Activated CD8-positive, alpha-beta T cell treated with anti-CD3 and anti-CD28 coated beads, Interleukin-2, amount 10 ng/mL, durations not matched to agents 7 days and 5 days (primary cell): Measurements from ENCODE around the gene C11orf91. TPM values are rescaled to one million over a fixed set of nuclear protein-coding genes. Genes with fewer than 3 reads are reported as not detected.

Source experiments
- ATAC-seq: fragments of 150-1000 bp; cut with Tn5 transposase; one replicate; pipeline ENCODE4 v1.10.0; 2021; ENCODE audit warnings: moderate library complexity
- CTCF ChIA-PET: fragments of 350-600 bp; sonication (Branson Sonifier 250); formaldehyde crosslinking; loops from one replicate; lab custom pipeline; 2021; ENCODE audit warnings: antibody characterized with exemption; lab: Charles Lee
- POLR2A ChIA-PET: fragments of 350-600 bp; sonication (Branson Sonifier 250); formaldehyde crosslinking; loops from one replicate; lab custom pipeline; 2021; ENCODE audit warnings: antibody characterized with exemption; lab: Charles Lee
- DNase-seq: peaks from one replicate; pipeline ENCODE4 v3.0.0-alpha.2; 2020
- H3K27ac Mint-ChIP-seq: one replicate; pipeline ENCODE4 v1.8.0; 2021; ENCODE audit warnings: mild to moderate bottlenecking, mixed read lengths
- H3K27me3 Mint-ChIP-seq: one replicate; pipeline ENCODE4 v1.8.0; 2021; ENCODE audit warnings: low read depth, mixed read lengths
- H3K36me3 Mint-ChIP-seq: one replicate; pipeline ENCODE4 v1.8.0; 2021; ENCODE audit warnings: low read depth, mixed read lengths
- H3K4me1 Mint-ChIP-seq: one replicate; pipeline ENCODE4 v1.8.0; 2021; ENCODE audit warnings: low read depth, mixed read lengths
- H3K4me3 Mint-ChIP-seq: one replicate; pipeline ENCODE4 v1.8.0; 2021; ENCODE audit warnings: mild to moderate bottlenecking, mixed read lengths
- H3K9me3 Mint-ChIP-seq: one replicate; pipeline ENCODE4 v1.8.0; 2022; ENCODE audit warnings: mixed read lengths; ENCODE audit not compliant: insufficient read depth
- total RNA-seq, 2 experiments: library from RNA; stranded (reverse); gene quantifications; one replicate each; pipeline ENCODE4 v1.2.3, GENCODE V29; 2021

The C11orf91 gene
- total RNA-seq, 2 experiments from 2014 or later = not detected

DNA sequence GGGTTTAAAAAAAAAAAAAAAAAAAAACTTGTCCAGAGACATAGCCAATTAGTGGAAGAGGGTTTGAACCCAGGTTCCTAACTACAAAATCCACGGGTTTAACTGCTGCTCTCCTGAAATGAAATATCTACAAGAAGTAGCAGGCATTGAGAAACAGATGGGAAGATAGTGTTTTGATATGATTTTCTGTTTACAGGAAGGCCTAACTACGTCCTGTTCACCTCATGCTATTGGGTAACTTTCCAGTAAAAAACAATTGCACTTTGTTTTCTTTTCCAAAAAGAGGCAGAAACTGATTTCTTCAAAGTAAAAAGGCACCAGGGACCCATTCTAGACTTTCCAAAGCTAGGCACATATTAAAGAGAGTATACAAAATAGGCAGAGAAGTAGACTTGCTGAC is 5.9 kb upstream of the C11orf91 start:
- DNase-seq = no peak
- no peak overlapping the region for H3K27ac Mint-ChIP-seq
- peaks cover 2% of the 10 kb centered on the region for H3K27me3 Mint-ChIP-seq
- peaks cover 12% of the 10 kb centered on the region for H3K4me1 Mint-ChIP-seq
- H3K36me3 Mint-ChIP-seq = peaks cover 3% of the 10 kb centered on the region
- no peak overlapping the region for H3K4me3 Mint-ChIP-seq
- H3K9me3 Mint-ChIP-seq = no peaks in the 10 kb centered on the region
- CTCF ChIA-PET = interaction anchor here (1.9 to 3.2 kb wide), 2 partner anchors 10 to 36 kb away, joined by 11 to 12 read pairs; no protein-coding TSS in a partner anchor
- ATAC-seq = no peak
- POLR2A ChIA-PET = no interaction called here

DNA sequence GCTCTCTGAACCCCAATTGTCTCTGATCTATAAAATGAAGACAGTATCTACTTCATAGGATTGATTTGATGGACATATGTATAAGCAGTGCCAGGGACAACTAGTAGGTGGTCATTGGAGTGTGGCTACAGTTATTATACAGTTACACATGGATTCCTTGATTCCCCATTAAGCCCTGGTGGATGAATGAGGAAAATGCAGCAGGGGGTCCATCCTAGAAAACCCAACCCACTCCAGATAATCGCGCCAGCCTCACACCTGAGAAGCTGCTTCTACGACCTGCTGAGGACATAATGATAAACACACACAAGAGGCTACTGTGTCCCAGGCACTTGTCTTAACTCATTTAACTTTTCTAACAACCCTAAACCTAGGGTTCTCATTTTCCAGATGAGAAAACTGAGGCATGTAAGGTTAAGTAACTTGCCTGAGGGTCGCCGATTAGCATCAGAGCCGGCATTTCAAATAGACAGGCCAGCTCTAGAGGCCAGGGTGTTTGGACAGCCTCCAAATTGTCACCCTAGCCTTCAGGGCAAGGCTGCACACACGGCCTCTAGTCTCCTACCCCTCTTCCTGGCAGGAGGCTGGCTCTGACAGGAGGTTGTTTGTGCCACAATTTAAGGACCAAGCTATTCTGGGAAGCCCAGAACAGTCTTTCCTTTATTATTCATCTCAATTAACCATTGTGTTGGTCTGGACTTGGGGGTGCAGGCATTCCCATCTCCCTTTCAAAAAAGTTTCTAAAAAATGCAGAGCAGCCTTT is 3.8 kb upstream of the C11orf91 start:
- H3K36me3 Mint-ChIP-seq = peaks cover 3% of the 10 kb centered on the region
- H3K27ac Mint-ChIP-seq = no peak overlapping the region
- peaks cover 2% of the 10 kb centered on the region for H3K27me3 Mint-ChIP-seq
- ChIA-PET POLR2A (no interaction called here), CTCF (interaction anchor here (0.8 to 2.2 kb wide), 2 partner anchors 12 to 38 kb away, joined by 4 to 8 read pairs; no protein-coding TSS in a partner anchor)
- no peak for DNase-seq
- no peak for ATAC-seq
- H3K9me3 Mint-ChIP-seq = no peaks in the 10 kb centered on the region
- H3K4me1 Mint-ChIP-seq = peaks cover 25% of the 10 kb centered on the region
- H3K4me3 Mint-ChIP-seq = no peak overlapping the region

DNA sequence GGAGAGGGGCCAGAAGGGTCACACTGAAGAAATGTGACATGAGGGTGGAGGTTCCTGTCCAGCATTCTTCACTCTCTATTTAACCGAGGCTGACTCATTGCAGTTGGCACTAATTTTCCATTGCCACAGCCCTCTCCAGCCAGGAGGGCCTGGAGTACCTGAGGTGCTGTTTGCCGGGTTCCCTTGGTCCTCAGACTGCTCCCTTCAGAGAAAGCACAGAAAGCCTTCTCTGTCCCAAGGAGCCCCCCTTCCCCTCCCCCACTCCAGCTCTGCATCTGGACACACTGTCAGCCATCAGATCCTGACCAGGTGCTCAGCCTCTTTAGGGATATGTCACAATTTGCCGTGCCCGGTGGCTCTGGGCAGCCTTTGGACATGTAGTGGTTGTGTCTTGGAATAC is 3.2 kb upstream of the C11orf91 start:
- H3K36me3 Mint-ChIP-seq = peaks cover 3% of the 10 kb centered on the region
- DNase-seq (no peak), ATAC-seq (no peak)
- ChIA-PET CTCF (interaction anchor here (0.8 kb wide), 1 partner anchor 12 kb away, joined by 4 read pairs; no protein-coding TSS in a partner anchor), POLR2A (interaction anchor here (0.7 kb wide), 1 partner anchor 68 kb away, joined by 3 read pairs; no protein-coding TSS in a partner anchor)
- no peak overlapping the region for H3K27ac Mint-ChIP-seq
- H3K4me1 Mint-ChIP-seq = peaks cover 25% of the 10 kb centered on the region
- H3K4me3 Mint-ChIP-seq = no peak overlapping the region
- H3K9me3 Mint-ChIP-seq = no peaks in the 10 kb centered on the region
- H3K27me3 Mint-ChIP-seq = peaks cover 2% of the 10 kb centered on the region

GRCh38 chr11:33703234-33703633 is 2.6 kb upstream of the C11orf91 start:
- H3K27me3 Mint-ChIP-seq = peaks cover 4% of the 10 kb centered on the region
- H3K4me1 Mint-ChIP-seq = peaks cover 25% of the 10 kb centered on the region
- POLR2A ChIA-PET = interaction anchor here (0.7 kb wide), 1 partner anchor 67 kb away, joined by 3 read pairs; no protein-coding TSS in a partner anchor
- H3K4me3 Mint-ChIP-seq = no peak overlapping the region
- DNase-seq (no peak), ATAC-seq (no peak)
- H3K27ac Mint-ChIP-seq = no peak overlapping the region
- H3K36me3 Mint-ChIP-seq = no peaks in the 10 kb centered on the region
- H3K9me3 Mint-ChIP-seq = no peaks in the 10 kb centered on the region
- CTCF ChIA-PET = interaction anchor here (3.5 kb wide), 1 partner anchor 13 kb away, joined by 19 read pairs; no protein-coding TSS in a partner anchor

GRCh38 chr11:33701302-33702230 is 940 bp upstream of the C11orf91 start:
- Mint-ChIP-seq H3K4me3 (peak overlapping the region; percentile 83), H3K27ac (peak overlapping the region; percentile 73), H3K36me3 (no peaks in the 10 kb centered on the region), H3K4me1 (peaks cover 24% of the 10 kb centered on the region), H3K27me3 (peaks cover 18% of the 10 kb centered on the region), H3K9me3 (no peaks in the 10 kb centered on the region)
- ChIA-PET CTCF (interaction anchor here (0.6 to 3.5 kb wide), 6 partner anchors 15 to 128 kb away, joined by 3 to 19 read pairs (median 4); no protein-coding TSS in a partner anchor), POLR2A (no interaction called here)
- DNase-seq (no peak), ATAC-seq (no peak)

GRCh38 chr11:33700063-33700501 is 544 bp downstream of the C11orf91 start:
- H3K9me3 Mint-ChIP-seq = no peaks in the 10 kb centered on the region
- POLR2A ChIA-PET = interaction anchor here (0.6 to 1.5 kb wide), 4 partner anchors 18 to 950 kb away, joined by 3 to 5 read pairs (median 3); partner anchors contain the start of gene CD59
- no peaks in the 10 kb centered on the region for H3K36me3 Mint-ChIP-seq
- DNase-seq (no peak), ATAC-seq (no peak)
- H3K4me1 Mint-ChIP-seq = peaks cover 24% of the 10 kb centered on the region
- H3K27ac Mint-ChIP-seq = peak overlapping the region; percentile 14
- CTCF ChIA-PET = interaction anchor here (1.7 to 3.5 kb wide), 3 partner anchors 16 to 43 kb away, joined by 4 to 19 read pairs (median 6); partner anchors contain the start of gene CD59
- H3K4me3 Mint-ChIP-seq = peak overlapping the region; percentile 48
- peaks cover 25% of the 10 kb centered on the region for H3K27me3 Mint-ChIP-seq

DNA sequence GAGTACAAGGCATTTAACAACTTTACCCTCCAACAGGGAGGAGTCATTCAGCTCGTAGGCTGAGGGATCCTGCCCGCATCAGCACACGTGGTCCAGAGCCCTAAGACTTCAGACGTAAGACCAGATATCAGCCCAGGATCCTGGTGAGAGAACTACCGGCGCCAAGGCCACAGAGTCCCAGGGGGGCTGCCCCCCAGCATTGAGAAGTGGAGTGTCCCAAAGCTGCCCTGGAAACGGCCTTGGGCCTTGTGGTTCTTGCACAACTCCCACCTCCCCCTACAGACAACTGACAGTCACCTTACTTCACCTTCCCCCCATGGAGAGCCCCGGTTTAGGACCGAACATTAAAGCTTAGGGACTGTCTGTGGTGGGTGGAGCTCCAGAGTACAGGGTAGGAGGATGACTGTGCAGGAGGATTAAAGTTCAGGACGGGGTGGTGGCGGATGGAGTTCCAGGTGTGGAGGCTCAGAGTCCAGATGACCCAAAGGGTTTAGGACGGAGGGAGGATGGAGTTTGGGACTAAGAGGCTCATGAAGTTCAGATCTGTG is 1.0 kb downstream of the C11orf91 start:
- H3K27ac Mint-ChIP-seq = peak overlapping the region; percentile 14
- H3K9me3 Mint-ChIP-seq = no peaks in the 10 kb centered on the region
- no peak for DNase-seq
- H3K27me3 Mint-ChIP-seq = peaks cover 25% of the 10 kb centered on the region
- ATAC-seq = no peak
- ChIA-PET POLR2A (interaction anchor here (0.6 to 1.5 kb wide), 2 partner anchors 36 to 552 kb away, joined by 3 to 5 read pairs; partner anchors contain the start of gene CD59), CTCF (interaction anchor here (1.7 to 2.1 kb wide), 2 partner anchors 36 to 43 kb away, joined by 4 to 6 read pairs; partner anchors contain the start of gene CD59)
- H3K4me1 Mint-ChIP-seq = peaks cover 24% of the 10 kb centered on the region
- no peaks in the 10 kb centered on the region for H3K36me3 Mint-ChIP-seq
- peak overlapping the region; percentile 48 for H3K4me3 Mint-ChIP-seq

GRCh38 chr11:33698921-33699320 is 1.7 kb downstream of the C11orf91 start:
- no peak overlapping the region for H3K27ac Mint-ChIP-seq
- CTCF ChIA-PET = no interaction called here
- peaks cover 25% of the 10 kb centered on the region for H3K27me3 Mint-ChIP-seq
- H3K36me3 Mint-ChIP-seq = no peaks in the 10 kb centered on the region
- H3K9me3 Mint-ChIP-seq = no peaks in the 10 kb centered on the region
- POLR2A ChIA-PET = no interaction called here
- ATAC-seq (no peak), DNase-seq (no peak)
- H3K4me1 Mint-ChIP-seq = peaks cover 24% of the 10 kb centered on the region
- no peak overlapping the region for H3K4me3 Mint-ChIP-seq

DNA sequence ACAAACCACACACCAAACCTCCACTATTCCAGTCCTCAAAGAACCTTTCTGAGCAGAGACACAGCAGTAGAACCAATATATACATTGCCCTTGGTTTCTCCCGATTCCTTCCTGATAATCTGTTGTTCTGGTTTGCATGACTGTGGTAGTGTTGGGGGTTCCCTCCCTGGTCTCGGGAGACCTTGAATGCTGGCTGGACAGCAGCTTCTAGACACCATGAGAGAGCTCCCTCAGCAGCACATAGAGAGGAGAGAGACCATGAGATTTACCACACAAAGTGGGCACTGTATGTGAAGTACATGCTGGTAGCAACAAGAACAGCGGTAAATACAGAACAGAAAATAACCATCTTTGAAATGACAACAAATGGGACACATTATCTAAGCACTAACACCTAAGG is 2.6 kb downstream of the C11orf91 start:
- H3K4me1 Mint-ChIP-seq = peaks cover 24% of the 10 kb centered on the region
- DNase-seq = no peak
- peaks cover 25% of the 10 kb centered on the region for H3K27me3 Mint-ChIP-seq
- H3K4me3 Mint-ChIP-seq = no peak overlapping the region
- H3K27ac Mint-ChIP-seq = no peak overlapping the region
- CTCF ChIA-PET = interaction anchor here (0.6 kb wide), 1 partner anchor 67 kb away, joined by 4 read pairs; no protein-coding TSS in a partner anchor
- no peak for ATAC-seq
- no peaks in the 10 kb centered on the region for H3K9me3 Mint-ChIP-seq
- H3K36me3 Mint-ChIP-seq = no peaks in the 10 kb centered on the region
- POLR2A ChIA-PET = no interaction called here

GRCh38 chr11:33696931-33697638 is 3.5 kb downstream of the C11orf91 start:
- H3K9me3 Mint-ChIP-seq = no peaks in the 10 kb centered on the region
- POLR2A ChIA-PET = no interaction called here
- no peaks in the 10 kb centered on the region for H3K36me3 Mint-ChIP-seq
- no peak for ATAC-seq
- no peak for DNase-seq
- H3K4me3 Mint-ChIP-seq = no peak overlapping the region
- CTCF ChIA-PET = no interaction called here
- no peak overlapping the region for H3K27ac Mint-ChIP-seq
- peaks cover 23% of the 10 kb centered on the region for H3K27me3 Mint-ChIP-seq
- peaks cover 24% of the 10 kb centered on the region for H3K4me1 Mint-ChIP-seq
